Right lobe of liver (tissue), 4 donors: Measurements from ENCODE around the gene AKT1S1.
"Not testable (repeated sequence)": the region's sequence is repeated elsewhere in the genome, so short reads cannot be mapped to it uniquely, and the experiment has no call there.

ENCODE experiments used
- CTCF ChIP-seq, 4 donors: fragments of 200-600 bp in 3 of 4; fragments of 450-650 bp in 1 of 4; IDR thresholded peaks; one replicate each; pipeline versions ENCODE4 v1.5.1 to v1.8.0; 2016 to 2022; ENCODE audit warnings: antibody characterized with exemption in 4 of 4, mild to moderate bottlenecking in 2 of 4
- POLR2A ChIP-seq: fragments of 450-650 bp; IDR thresholded peaks from one replicate; pipeline ENCODE4 v1.6.1; 2017; ENCODE audit warnings: antibody characterized with exemption, mild to moderate bottlenecking
- donor health status: DM: no; HTN: no; CAD: no.
- donor health status: DM: no; HTN: no; CAD: no.
- donor health status: DM: no; HTN: yes; CAD: no.

GRCh38 chr19:49924881-49925210 is 47.7 kb upstream of the AKT1S1 start:
- not testable (repeated sequence) for TF ChIP-seq CTCF (IDR thresholded peaks at IDR 0.05); POLR2A
